ENCODE data around the gene BMS1.

BMS1 gene

GRCh38 chr10:42768581-42769152 lies 13.9 kb upstream of the BMS1 start:
- no peak overlapping the region for H3K4me3 ChIP-seq (ENCODE audit: low read length)
- no peak for DNase-seq (ENCODE audit: low read depth)
- TF ChIP-seq CTCF (conservative IDR thresholded peaks at IDR 0.05; ENCODE audit: low read length) = no peak

GRCh38 chr10:42769173-42769572 lies 13.4 kb upstream of the BMS1 start:
- no peak for DNase-seq (ENCODE audit: low read depth)
- H3K4me3 ChIP-seq (ENCODE audit: low read length) = no peak overlapping the region
- no peak for TF ChIP-seq CTCF (conservative IDR thresholded peaks at IDR 0.05; ENCODE audit: low read length)

- no peak overlapping the region for H3K4me3 ChIP-seq (ENCODE audit: low read length)
- no peak for TF ChIP-seq CTCF (conservative IDR thresholded peaks at IDR 0.05; ENCODE audit: low read length)
- no peak for DNase-seq (ENCODE audit: low read depth)
Observed at GRCh38 chr10:42769673-42770072, 12.9 kb upstream of the BMS1 start.

GRCh38 chr10:42776681-42777080 lies 5.9 kb upstream of the BMS1 start:
- no peak overlapping the region for H3K4me3 ChIP-seq (ENCODE audit: low read length)
- no peak for TF ChIP-seq CTCF (conservative IDR thresholded peaks at IDR 0.05; ENCODE audit: low read length)
- no peak for DNase-seq (ENCODE audit: low read depth)

- no peak for DNase-seq (ENCODE audit: low read depth)
- no peak overlapping the region for H3K4me3 ChIP-seq (ENCODE audit: low read length)
- no peak for TF ChIP-seq CTCF (conservative IDR thresholded peaks at IDR 0.05; ENCODE audit: low read length)
Observed at GRCh38 chr10:42780456-42780855, 2.1 kb upstream of the BMS1 start.

- TF ChIP-seq CTCF (conservative IDR thresholded peaks at IDR 0.05; ENCODE audit: low read length) = no peak
- H3K4me3 ChIP-seq (ENCODE audit: low read length) = peak overlapping the region; percentile 90
- DNase-seq (ENCODE audit: low read depth) = peak; percentile 21
Observed at GRCh38 chr10:42781893-42782445, 626 bp upstream of the BMS1 start.

- TF ChIP-seq CTCF (conservative IDR thresholded peaks at IDR 0.05; ENCODE audit: low read length) = no peak
- DNase-seq (ENCODE audit: low read depth) = peak; percentile 41
- peak overlapping the region; percentile 90 for H3K4me3 ChIP-seq (ENCODE audit: low read length)
Observed at GRCh38 chr10:42783181-42783549, 570 bp downstream of the BMS1 start.

Data from AG10803 (cell line).